Measurements from ENCODE around the gene PHACTR2.
"Not testable (repeated sequence)": the region's sequence is repeated elsewhere in the genome, so short reads cannot be mapped to it uniquely, and the experiment has no call there.

PHACTR2 gene

DNA sequence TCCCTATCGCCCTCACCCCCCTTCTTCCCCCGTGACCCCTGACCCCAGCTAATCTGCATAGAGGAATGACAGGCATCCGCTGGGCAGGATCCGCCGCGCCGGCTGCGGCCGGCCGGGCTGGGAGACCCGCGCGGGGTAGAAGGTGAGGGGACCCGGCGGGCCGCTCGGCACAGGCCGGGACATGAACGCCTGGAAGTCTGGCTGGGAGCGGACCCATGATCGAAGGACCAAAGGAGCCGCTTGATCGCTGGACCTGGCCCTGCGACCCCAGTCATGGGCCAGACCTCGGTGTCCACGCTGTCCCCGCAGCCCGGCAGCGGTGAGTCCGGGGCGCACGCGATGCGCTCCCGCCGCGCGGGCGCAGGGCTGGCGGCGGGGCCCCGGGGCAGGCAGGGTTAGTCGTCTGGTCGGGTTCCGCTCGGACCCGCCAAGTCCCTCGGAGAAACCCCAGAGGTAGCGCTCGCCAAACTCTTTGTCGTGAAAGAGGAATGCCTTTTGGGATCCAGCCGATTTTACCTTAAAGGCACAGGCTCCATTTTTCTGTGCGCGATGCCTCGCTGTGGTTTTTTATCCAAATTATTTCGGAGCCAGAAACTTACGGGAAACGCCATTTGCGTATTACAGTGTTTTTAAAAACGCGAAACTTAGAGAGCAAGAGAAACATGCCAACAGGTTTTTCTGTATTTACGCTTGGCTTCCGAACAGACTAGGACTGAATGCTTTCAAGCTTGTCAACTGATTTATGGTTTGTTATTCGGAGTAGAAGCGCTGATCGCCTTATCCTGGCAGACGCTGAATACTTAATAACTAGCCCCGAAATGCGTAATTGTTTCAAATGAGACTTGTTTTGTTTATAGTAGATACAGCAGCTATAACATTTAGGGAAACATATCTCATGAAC, at the start of gene PHACTR2:
Gene PHACTR2 (plus strand): TSS at position 75 of the 901 bp plus-strand sequence. CDS start 199 bp downstream, at position 274.
- Histone ChIP-seq H3K9me3 (no peaks in the 10 kb centered on the region), H3K36me3 (no peaks in the 10 kb centered on the region), H3K4me3 (peak within 1 kb of the TSS; percentile 64 to 90), H3K4me1 (peaks cover 0 to 58% (median 22%) of the 10 kb centered on the region in 4 donors), H3K27ac (peak within 1 kb of the TSS; percentile 86 to 97), H3K27me3 (no peaks in the 10 kb centered on the region)
- intact Hi-C loops (cut with DNase I; ENCODE audit: low total_unique reads): loop anchor here (5.0 kb wide), 1 partner anchor 164 kb away; the partner anchor contains the start of gene LTV1
- TF ChIP-seq, protein P1, sequence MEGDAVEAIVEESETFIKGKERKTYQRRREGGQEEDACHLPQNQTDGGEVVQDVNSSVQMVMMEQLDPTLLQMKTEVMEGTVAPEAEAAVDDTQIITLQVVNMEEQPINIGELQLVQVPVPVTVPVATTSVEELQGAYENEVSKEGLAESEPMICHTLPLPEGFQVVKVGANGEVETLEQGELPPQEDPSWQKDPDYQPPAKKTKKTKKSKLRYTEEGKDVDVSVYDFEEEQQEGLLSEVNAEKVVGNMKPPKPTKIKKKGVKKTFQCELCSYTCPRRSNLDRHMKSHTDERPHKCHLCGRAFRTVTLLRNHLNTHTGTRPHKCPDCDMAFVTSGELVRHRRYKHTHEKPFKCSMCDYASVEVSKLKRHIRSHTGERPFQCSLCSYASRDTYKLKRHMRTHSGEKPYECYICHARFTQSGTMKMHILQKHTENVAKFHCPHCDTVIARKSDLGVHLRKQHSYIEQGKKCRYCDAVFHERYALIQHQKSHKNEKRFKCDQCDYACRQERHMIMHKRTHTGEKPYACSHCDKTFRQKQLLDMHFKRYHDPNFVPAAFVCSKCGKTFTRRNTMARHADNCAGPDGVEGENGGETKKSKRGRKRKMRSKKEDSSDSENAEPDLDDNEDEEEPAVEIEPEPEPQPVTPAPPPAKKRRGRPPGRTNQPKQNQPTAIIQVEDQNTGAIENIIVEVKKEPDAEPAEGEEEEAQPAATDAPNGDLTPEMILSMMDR (IDR thresholded peaks at IDR 0.05): no peak
- peak; percentile 66 to 88 for DNase-seq

DNA sequence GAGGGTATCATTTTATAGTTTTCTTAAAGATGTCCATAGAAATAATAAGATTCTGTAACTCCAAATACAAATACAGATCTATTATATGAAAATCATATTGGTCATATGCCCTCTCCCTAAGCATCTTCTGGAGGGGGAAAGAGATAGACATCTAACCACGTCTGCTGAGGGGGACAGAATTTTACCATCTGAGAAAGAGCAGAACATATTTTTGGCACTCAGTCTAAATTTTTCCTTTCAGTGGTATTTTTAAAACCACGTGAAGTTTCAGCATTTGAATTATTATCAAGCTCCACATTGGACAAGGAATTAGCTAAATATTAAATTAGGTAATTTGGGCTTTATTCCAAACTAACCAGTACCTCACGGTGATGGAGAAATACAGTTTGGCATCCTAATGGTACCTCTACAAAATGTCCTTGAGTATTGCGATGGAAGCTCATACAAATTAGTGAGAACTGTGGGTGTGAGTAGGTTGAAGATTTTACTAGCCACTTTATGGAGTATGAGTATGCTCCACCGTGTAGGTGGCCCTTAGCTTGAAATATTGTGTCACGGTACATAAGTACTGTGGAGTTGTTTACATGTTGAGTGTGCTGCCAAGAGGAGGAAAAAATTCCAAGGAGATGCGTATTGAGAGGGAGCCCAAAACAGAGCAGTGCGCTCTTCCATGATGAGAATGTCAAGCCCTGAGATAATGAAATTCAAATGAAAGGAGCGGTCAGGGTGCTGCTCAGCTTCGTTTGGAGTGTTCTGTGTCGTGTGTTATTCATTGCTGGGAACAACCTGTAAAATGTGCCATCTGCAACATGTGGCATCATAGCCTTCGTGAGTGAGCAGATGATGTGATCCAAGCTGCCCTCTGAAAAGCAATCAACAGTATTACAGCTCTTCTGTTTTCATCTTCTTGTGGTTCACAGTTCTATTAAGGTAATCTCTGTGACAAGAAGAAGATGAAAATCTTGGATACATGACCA, 48.4 kb upstream of the PHACTR2 start:
- Histone ChIP-seq H3K4me3 (no peak overlapping the region), H3K4me1 (peaks cover 0 to 5% (median 1%) of the 10 kb centered on the region in 4 donors), H3K27me3 (no peaks in the 10 kb centered on the region), H3K36me3 (no peaks in the 10 kb centered on the region), H3K27ac (no peak overlapping the region), H3K9me3 (no peaks in the 10 kb centered on the region)
- intact Hi-C loops (cut with DNase I; ENCODE audit: low total_unique reads): no loop called here
- DNase-seq: no peak
- TF ChIP-seq, protein P1 (IDR thresholded peaks at IDR 0.05): no peak

DNA sequence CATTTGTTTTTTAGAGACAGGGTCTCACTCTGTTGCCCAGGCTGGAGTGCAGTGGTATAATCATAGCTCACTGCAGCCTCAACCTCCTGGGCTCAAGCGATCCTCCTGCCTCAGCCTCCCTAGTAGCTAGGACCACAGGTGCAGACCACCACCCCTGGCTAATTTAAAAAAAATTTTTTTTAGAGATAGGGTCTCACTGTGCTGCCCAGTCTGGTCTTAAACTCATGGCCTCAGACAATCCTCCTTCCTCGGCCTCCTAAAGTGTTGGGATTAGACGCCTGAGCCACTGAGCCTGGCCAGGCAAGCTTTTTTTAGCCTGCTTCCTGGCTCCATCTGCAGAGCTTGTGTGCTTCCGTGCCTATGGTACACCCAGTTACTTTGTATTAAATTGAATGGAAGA, 46.6 kb upstream of the PHACTR2 start:
- H3K9me3 ChIP-seq; H3K4me3 ChIP-seq; H3K36me3 ChIP-seq; H3K27me3 ChIP-seq; DNase-seq; intact Hi-C loops (cut with DNase I; ENCODE audit: low total_unique reads); H3K27ac ChIP-seq; H3K4me1 ChIP-seq: not testable (repeated sequence)

- TF ChIP-seq, protein P1 (IDR thresholded peaks at IDR 0.05): no peak
- Histone ChIP-seq H3K36me3 (no peaks in the 10 kb centered on the region), H3K27me3 (no peaks in the 10 kb centered on the region), H3K4me3 (no peak overlapping the region), H3K9me3 (no peaks in the 10 kb centered on the region), H3K27ac (no peak overlapping the region), H3K4me1 (peaks cover 0 to 3% (median 0%) of the 10 kb centered on the region in 4 donors)
- intact Hi-C loops (cut with DNase I; ENCODE audit: low total_unique reads): no loop called here
- DNase-seq: no peak
These were observed 44.9 kb upstream of the PHACTR2 start for GRCh38 chr6:143632894-143633293.

GRCh38 chr6:143634486-143634885, 43.3 kb upstream of the PHACTR2 start:
- intact Hi-C loops (cut with DNase I; ENCODE audit: low total_unique reads): no loop called here
- TF ChIP-seq, protein P1 (IDR thresholded peaks at IDR 0.05): no peak
- no peaks in the 10 kb centered on the region for H3K36me3 ChIP-seq
- H3K9me3 ChIP-seq: no peaks in the 10 kb centered on the region
- no peak for DNase-seq
- no peak overlapping the region for H3K27ac ChIP-seq
- H3K27me3 ChIP-seq: no peaks in the 10 kb centered on the region
- no peak overlapping the region for H3K4me3 ChIP-seq
- peaks cover 0 to 2% (median 0%) of the 10 kb centered on the region in 4 donors for H3K4me1 ChIP-seq
